ENCODE measurements around the gene GGA2.

GGA2 gene

DNA sequence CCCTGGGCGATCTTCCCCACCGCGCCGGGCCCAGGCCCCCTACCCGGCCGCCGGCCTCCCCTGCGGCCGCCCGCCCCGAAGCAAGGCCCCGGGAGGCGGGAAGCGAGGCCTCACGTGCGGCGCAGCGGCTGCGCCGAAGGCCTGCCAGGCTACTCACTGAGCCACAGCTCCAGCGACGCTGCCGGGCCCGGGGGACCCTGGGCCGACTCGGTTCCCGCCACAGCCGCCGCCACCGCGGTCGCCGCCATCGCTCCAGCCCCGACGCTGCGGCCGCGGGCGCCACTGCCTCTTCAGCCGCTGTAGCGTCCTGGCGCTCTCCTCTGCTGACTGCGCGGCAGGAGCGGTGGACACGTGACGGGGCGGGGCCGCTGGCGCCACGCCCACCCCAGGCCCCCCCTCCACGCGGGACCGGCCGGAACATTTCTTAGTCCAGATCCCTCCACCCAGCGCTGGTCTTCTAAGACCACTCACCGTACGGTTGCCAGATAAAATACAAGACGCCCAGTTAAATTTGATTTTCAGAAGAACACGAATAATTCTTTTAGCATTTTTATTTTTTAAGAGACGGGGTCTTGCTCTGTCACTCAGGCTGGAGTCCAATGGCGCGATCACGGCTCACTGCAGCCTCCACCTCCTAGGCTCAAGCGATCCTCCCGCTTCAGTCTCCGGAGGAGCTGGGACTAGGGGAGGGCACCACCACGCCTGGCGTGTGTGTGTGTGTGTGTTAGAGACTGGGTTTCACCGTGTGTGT is at the start of gene GGA2 (continued):
- TF ChIP-seq ZNF521 (tag by site-specific recombination; IDR thresholded peaks at IDR 0.05) = no peak
- TF ChIP-seq SETDB1 (IDR thresholded peaks at IDR 0.05; ENCODE audit: insufficient read length, low read length) = no peak
- TF ChIP-seq GFI1B (tag by site-specific recombination; IDR thresholded peaks at IDR 0.05) = no peak
- peak; percentile 77 for TF ChIP-seq ZSCAN30 (tag by site-specific recombination; IDR thresholded peaks at IDR 0.05)
- no peak for TF ChIP-seq ZNF10 (tag by site-specific recombination; IDR thresholded peaks at IDR 0.05)
- no peak for TF ChIP-seq ZNF132 (tag by site-specific recombination; IDR thresholded peaks at IDR 0.05; ENCODE audit: borderline replicate concordance)
- peak; percentile 50; the same call in 1 of the 2 replicates for TF ChIP-seq ZFP3 (tag by site-specific recombination; IDR thresholded peaks at IDR 0.05; ENCODE audit: low read depth)
- TF ChIP-seq, protein P1, sequence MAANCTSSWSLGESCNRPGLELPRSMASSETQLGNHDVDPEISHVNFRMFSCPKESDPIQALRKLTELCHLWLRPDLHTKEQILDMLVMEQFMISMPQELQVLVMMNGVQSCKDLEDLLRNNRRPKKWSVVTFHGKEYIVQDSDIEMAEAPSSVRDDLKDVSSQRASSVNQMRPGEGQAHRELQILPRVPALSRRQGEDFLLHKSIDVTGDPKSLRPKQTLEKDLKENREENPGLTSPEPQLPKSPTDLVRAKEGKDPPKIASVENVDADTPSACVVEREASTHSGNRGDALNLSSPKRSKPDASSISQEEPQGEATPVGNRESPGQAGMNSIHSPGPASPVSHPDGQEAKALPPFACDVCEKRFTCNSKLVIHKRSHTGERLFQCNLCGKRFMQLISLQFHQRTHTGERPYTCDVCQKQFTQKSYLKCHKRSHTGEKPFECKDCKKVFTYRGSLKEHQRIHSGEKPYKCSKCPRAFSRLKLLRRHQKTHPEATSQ (tag by site-specific recombination; IDR thresholded peaks at IDR 0.05) = no peak
- 0 out of 2 replicates have a peak, but pooled peaks have one; percentile 45 for TF ChIP-seq ZNF398 (tag by site-specific recombination; IDR thresholded peaks at IDR 0.05)
- no peak for TF ChIP-seq ZNF16 (tag by site-specific recombination; IDR thresholded peaks at IDR 0.05; ENCODE audit: low read depth)
- no peak for TF ChIP-seq ZNF571 (tag by site-specific recombination; IDR thresholded peaks at IDR 0.05)
- peak; percentile 86 for TF ChIP-seq SP3 (tag by site-specific recombination; IDR thresholded peaks at IDR 0.05)
- TF ChIP-seq, protein P2, sequence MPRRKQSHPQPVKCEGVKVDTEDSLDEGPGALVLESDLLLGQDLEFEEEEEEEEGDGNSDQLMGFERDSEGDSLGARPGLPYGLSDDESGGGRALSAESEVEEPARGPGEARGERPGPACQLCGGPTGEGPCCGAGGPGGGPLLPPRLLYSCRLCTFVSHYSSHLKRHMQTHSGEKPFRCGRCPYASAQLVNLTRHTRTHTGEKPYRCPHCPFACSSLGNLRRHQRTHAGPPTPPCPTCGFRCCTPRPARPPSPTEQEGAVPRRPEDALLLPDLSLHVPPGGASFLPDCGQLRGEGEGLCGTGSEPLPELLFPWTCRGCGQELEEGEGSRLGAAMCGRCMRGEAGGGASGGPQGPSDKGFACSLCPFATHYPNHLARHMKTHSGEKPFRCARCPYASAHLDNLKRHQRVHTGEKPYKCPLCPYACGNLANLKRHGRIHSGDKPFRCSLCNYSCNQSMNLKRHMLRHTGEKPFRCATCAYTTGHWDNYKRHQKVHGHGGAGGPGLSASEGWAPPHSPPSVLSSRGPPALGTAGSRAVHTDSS (tag by site-specific recombination; IDR thresholded peaks at IDR 0.05) = peak; percentile 45; the same call in 1 of the 2 replicates
- TF ChIP-seq KLF16 (tag by site-specific recombination; IDR thresholded peaks at IDR 0.05) = 0 out of 2 replicates have a peak, but pooled peaks have one; percentile 58
- TF ChIP-seq SP2 (tag by site-specific recombination; IDR thresholded peaks at IDR 0.05) = peak; percentile 44
- TF ChIP-seq ZBTB21 (tag by site-specific recombination; IDR thresholded peaks at IDR 0.05) = no peak
- no peak for TF ChIP-seq ZNF404 (tag by site-specific recombination; IDR thresholded peaks at IDR 0.05)
- TF ChIP-seq GLIS1 (tag by site-specific recombination; IDR thresholded peaks at IDR 0.05) = no peak
- TF ChIP-seq SCRT2 (tag by site-specific recombination; IDR thresholded peaks at IDR 0.05) = no peak
- TF ChIP-seq ZNF48 (tag by site-specific recombination; IDR thresholded peaks at IDR 0.05) = no peak
- TF ChIP-seq ZNF394 (tag by site-specific recombination; IDR thresholded peaks at IDR 0.05; ENCODE audit: borderline replicate concordance) = no peak; the same call in 1 of the 2 replicates
- no peak for TF ChIP-seq ZNF239 (tag by site-specific recombination; IDR thresholded peaks at IDR 0.05)
- peak; percentile 95 for TF ChIP-seq KLF9 (tag by site-specific recombination; IDR thresholded peaks at IDR 0.05; ENCODE audit: low read depth)

Measured in HEK293 (cell line).